HG03521 (cell line): ENCODE measurements around the gene CAPN14.

Experiments used
- ATAC-seq: cut with Tn5 transposase; IDR thresholded peaks from one replicate; pipeline ENCODE4 v1.9.1; 2021; ENCODE audit warnings: mild to moderate bottlenecking, moderate library complexity; ENCODE audit not compliant: unreplicated experiment

CAPN14 gene

GRCh38 chr2:31217465-31218200, at the start of gene CAPN14:
CAPN14 (minus strand) TSS chr2:31217515; CDS start chr2:31205447, 12,068 bp downstream.
- no peak for ATAC-seq

- ATAC-seq: no peak
Measured at GRCh38 chr2:31266804-31267203, 49.5 kb upstream of the CAPN14 start.

GRCh38 chr2:31265234-31265633, 47.9 kb upstream of the CAPN14 start:
- no peak for ATAC-seq

- no peak for ATAC-seq
Measured at GRCh38 chr2:31263636-31264190, 46.4 kb upstream of the CAPN14 start.

- ATAC-seq: no peak
Measured at GRCh38 chr2:31260870-31261269, 43.6 kb upstream of the CAPN14 start.

GRCh38 chr2:31259075-31259474, 41.8 kb upstream of the CAPN14 start:
- no peak for ATAC-seq

- peak; percentile 54 for ATAC-seq
Measured at GRCh38 chr2:31258351-31258750, 41.0 kb upstream of the CAPN14 start.

- ATAC-seq: peak; percentile 14
Measured at GRCh38 chr2:31256611-31257382, 39.5 kb upstream of the CAPN14 start.

GRCh38 chr2:31255911-31256571, 38.7 kb upstream of the CAPN14 start:
- ATAC-seq: peak; percentile 44

- ATAC-seq: no peak
Measured at GRCh38 chr2:31254237-31255203, 37.2 kb upstream of the CAPN14 start.

- ATAC-seq: no peak
Measured at GRCh38 chr2:31253356-31254131, 36.2 kb upstream of the CAPN14 start.

- ATAC-seq: no peak
Measured at GRCh38 chr2:31251851-31252250, 34.5 kb upstream of the CAPN14 start.

GRCh38 chr2:31251018-31251417, 33.7 kb upstream of the CAPN14 start:
- ATAC-seq: no peak

- ATAC-seq: no peak
Measured at GRCh38 chr2:31249009-31249690, 31.8 kb upstream of the CAPN14 start.

- no peak for ATAC-seq
Measured at GRCh38 chr2:31248139-31248538, 30.8 kb upstream of the CAPN14 start.

- no peak for ATAC-seq
Measured at GRCh38 chr2:31247711-31248110, 30.4 kb upstream of the CAPN14 start.

GRCh38 chr2:31246184-31246852, 29.0 kb upstream of the CAPN14 start:
- ATAC-seq: no peak

- ATAC-seq: no peak
Measured at GRCh38 chr2:31244101-31244500, 26.8 kb upstream of the CAPN14 start.
